Thoracic aorta (tissue), 2 donors: ENCODE data around the gene ADAMTS20. TPM values are rescaled to one million over a fixed set of nuclear protein-coding genes. Genes with fewer than 3 reads are reported as not detected.
"Not testable (repeated sequence)": the region's sequence is repeated elsewhere in the genome, so short reads cannot be mapped to it uniquely, and the experiment has no call there.

Experiments used
- ATAC-seq: fragments of 150-250 bp; one replicate; pipeline ENCODE4 v1.8.0; 2017; ENCODE audit warnings: low read depth; ENCODE audit not compliant: insufficient number of reproducible peaks, low FRiP score
- DNase-seq: peaks from one replicate; pipeline ENCODE4 v3.0.0-alpha.2; 2020; ENCODE audit warnings: low spot score
- H3K27ac ChIP-seq, 2 donors: fragments of 200-600 bp; sonication (generic); 1 replicate in 1 of 2; 2 replicates in 1 of 2; pipeline ENCODE4 v1.5.1; 2016; ENCODE audit warnings: mild to moderate bottlenecking in 2 of 2, moderate library complexity in 2 of 2
- H3K27me3 ChIP-seq: fragments of 200-600 bp; sonication (generic); replicated peaks from 2 replicates; pipeline ENCODE4 v1.6.0; 2016; ENCODE audit warnings: mild to moderate bottlenecking; ENCODE audit not compliant: insufficient read depth
- H3K36me3 ChIP-seq: fragments of 200-600 bp; sonication (generic); one replicate; pipeline ENCODE4 v1.5.1; 2016
- H3K4me1 ChIP-seq, 2 donors: fragments of 200-600 bp; sonication (generic); 1 replicate in 1 of 2; 2 replicates in 1 of 2; pipeline versions ENCODE4 v1.5.1 to v1.6.0; 2016; ENCODE audit warnings: low read depth in 2 of 2, mild to moderate bottlenecking in 1 of 2; ENCODE audit not compliant: control insufficient read depth in 1 of 2
- H3K4me3 ChIP-seq: fragments of 200-600 bp; sonication (generic); 2 replicates; pipeline ENCODE4 v1.5.1; 2016; ENCODE audit warnings: mild to moderate bottlenecking
- H3K9me3 ChIP-seq: fragments of 200-600 bp; sonication (generic); 2 replicates; pipeline ENCODE4 v1.5.1; 2016
- total RNA-seq, 2 donors: library from RNA; depleted of rRNA; stranded (reverse); fragments of >200 nt; gene quantifications; one replicate each; pipeline versions ENCODE4 v1.1.0 to v1.2.3, GENCODE V29; 2016
- TF ChIP-seq, protein P1 (sequence below): fragments of 200-600 bp; sonication (generic); IDR thresholded peaks from one replicate; pipeline ENCODE4 v1.5.1; 2019; ENCODE audit warnings: antibody characterized with exemption

ADAMTS20 gene
- total RNA-seq, 2 donors from 2014 or later: not detected

DNA sequence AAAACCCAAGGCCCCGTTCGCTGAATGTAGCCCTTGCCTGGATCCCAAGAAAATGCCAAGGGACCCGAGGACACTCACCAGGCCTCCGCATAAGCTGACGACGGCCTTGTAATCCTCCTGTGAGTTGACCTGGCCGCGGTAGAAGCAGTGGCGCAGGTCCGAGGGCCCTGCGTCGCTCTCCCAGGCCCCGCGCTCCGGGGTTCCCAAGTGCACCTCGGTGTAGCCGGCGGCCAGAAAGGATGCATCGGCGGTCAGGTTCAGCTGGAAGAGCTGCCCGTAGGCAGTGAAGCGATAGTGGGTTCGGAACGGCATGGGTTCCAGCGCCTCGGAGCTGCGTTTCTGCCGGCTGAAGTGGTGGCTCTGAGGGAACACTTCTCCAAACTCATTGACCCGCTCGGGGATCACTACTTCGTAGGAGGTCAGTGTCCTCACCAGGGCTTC is 1.2 kb downstream of the ADAMTS20 start:
- TF ChIP-seq, protein P1, sequence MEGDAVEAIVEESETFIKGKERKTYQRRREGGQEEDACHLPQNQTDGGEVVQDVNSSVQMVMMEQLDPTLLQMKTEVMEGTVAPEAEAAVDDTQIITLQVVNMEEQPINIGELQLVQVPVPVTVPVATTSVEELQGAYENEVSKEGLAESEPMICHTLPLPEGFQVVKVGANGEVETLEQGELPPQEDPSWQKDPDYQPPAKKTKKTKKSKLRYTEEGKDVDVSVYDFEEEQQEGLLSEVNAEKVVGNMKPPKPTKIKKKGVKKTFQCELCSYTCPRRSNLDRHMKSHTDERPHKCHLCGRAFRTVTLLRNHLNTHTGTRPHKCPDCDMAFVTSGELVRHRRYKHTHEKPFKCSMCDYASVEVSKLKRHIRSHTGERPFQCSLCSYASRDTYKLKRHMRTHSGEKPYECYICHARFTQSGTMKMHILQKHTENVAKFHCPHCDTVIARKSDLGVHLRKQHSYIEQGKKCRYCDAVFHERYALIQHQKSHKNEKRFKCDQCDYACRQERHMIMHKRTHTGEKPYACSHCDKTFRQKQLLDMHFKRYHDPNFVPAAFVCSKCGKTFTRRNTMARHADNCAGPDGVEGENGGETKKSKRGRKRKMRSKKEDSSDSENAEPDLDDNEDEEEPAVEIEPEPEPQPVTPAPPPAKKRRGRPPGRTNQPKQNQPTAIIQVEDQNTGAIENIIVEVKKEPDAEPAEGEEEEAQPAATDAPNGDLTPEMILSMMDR: no peak
- Histone ChIP-seq H3K36me3 (no peaks in the 10 kb centered on the region), H3K27me3 (no peaks in the 10 kb centered on the region), H3K4me3 (no peak overlapping the region), H3K27ac (no peak overlapping the region), H3K4me1 (no peaks in the 10 kb centered on the region), H3K9me3 (peaks cover 4% of the 10 kb centered on the region)
- ATAC-seq: no peak
- DNase-seq: no peak

DNA sequence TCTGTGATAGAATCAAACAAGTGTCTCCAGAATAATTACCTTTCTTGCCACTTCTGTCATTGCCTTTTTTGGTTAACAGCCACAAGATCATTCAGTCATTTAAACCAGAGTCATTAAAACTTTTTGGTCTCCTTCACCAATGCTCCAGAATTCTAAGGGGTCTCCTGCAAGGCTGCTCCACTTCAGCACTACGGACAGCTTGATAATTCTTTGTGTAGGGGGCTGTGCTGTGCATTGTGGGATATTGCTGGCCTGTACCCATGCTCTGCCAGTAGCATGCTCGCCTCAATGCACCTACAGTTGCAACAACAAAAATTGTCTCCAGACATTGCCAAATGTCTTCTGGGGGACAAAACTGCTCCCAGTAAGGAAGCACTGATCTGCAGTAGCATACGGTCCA is 7.3 kb downstream of the ADAMTS20 start:
- H3K9me3 ChIP-seq: no peaks in the 10 kb centered on the region
- TF ChIP-seq, protein P1: no peak

DNA sequence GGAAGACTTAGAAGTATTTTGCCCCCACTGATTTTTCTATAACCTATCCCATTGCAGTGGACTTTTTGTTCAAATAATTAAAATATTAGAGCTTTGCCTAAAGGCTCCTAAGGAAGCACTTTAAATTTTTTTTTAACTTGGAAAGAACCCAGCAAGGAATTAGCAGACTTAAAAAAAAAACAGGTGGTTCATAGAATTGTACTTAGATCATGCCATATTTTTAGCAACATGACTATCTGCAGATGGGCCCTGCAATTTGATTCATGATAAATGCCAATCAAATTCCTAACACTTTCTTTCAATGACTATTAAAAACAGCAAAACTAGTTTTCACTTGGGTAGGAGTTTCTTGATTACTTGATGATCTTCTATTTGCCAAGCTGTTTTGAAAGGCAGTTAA is 11.5 kb downstream of the ADAMTS20 start:
- DNase-seq: no peak
- TF ChIP-seq, protein P1: no peak
- Histone ChIP-seq H3K9me3 (no peaks in the 10 kb centered on the region), H3K27ac (no peak overlapping the region), H3K27me3 (no peaks in the 10 kb centered on the region), H3K4me1 (no peaks in the 10 kb centered on the region), H3K36me3 (no peaks in the 10 kb centered on the region), H3K4me3 (no peak overlapping the region)
- ATAC-seq: no peak

More for the DNA sequence above, 7.3 kb downstream of the ADAMTS20 start:
- Histone ChIP-seq H3K36me3 (no peaks in the 10 kb centered on the region), H3K4me3 (no peak overlapping the region), H3K4me1 (no peaks in the 10 kb centered on the region), H3K27me3 (no peaks in the 10 kb centered on the region), H3K27ac (no peak overlapping the region)
- ATAC-seq (no peak), DNase-seq (no peak)

DNA sequence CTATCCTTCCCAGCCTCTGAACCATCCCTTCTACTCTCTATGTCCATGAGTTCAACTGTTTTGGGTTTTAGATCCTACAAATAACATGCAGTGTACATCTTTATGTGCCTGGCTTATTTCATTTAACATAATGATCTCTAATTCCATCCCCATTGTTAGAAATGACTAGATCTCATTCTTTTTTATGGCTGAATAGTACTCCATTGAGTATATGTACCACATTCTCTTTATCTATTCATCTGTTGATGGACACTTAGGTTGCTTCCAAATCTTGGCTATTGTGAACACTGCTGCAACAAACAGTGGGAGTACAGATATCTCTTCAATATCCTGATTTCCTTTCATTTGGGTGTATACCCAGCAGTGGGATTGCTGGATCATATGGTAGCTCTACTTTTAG is 14.3 kb downstream of the ADAMTS20 start:
- not testable (repeated sequence) for H3K4me3 ChIP-seq, ATAC-seq, H3K9me3 ChIP-seq, DNase-seq, H3K27me3 ChIP-seq, H3K4me1 ChIP-seq, H3K36me3 ChIP-seq, H3K27ac ChIP-seq

DNA sequence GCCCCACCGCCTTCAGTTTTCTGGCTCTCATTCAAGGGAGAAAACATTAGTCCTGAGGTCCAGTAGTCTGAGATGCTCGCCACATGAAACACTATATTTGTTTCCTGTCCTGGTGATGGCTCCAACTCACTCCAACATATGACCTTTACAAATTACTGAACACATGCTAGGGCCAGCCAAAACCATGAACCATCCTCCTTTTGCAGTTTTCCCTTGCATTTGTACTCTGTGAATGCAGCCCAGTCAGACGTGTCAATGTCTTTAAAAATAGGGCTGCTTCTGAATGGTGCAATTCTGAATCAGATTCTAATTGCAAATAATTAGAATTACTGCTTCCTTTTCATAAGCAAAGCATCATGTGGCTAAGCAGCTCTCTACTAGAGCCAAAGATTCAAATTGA is 36.0 kb downstream of the ADAMTS20 start:
- DNase-seq (no peak), ATAC-seq (no peak)
- no peaks in the 10 kb centered on the region for H3K4me1 ChIP-seq
- TF ChIP-seq, protein P1: no peak
- H3K27me3 ChIP-seq: no peaks in the 10 kb centered on the region
- no peaks in the 10 kb centered on the region for H3K36me3 ChIP-seq
- no peak overlapping the region for H3K4me3 ChIP-seq
- no peak overlapping the region for H3K27ac ChIP-seq
- no peaks in the 10 kb centered on the region for H3K9me3 ChIP-seq

DNA sequence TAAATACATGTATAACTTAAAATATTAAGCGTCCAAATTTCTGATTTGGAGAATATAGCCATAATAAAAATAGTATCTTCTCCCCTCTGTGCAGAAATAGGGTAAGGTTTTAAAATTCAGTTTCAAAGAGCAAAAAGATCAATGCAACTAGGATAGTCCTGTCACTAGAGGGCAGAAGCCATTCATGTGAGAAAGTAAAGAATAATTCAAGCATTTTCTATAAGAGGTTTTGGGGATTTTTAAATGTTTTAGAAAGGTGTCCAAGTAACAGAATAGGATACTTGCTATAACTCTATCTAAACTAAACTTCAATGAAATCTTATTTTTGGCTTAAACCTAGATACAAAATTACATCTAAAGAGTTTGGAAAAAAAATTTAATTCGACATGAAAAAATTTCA is 50.3 kb downstream of the ADAMTS20 start:
- Histone ChIP-seq H3K4me1 (no peaks in the 10 kb centered on the region), H3K36me3 (no peaks in the 10 kb centered on the region), H3K9me3 (no peaks in the 10 kb centered on the region), H3K27ac (no peak overlapping the region), H3K4me3 (no peak overlapping the region), H3K27me3 (no peaks in the 10 kb centered on the region)
- ATAC-seq (no peak), DNase-seq (no peak)
- TF ChIP-seq, protein P1: no peak
